Neural progenitor cell (in vitro differentiated cells): Measurements from ENCODE around the gene SCRN1. TPM values are rescaled to one million over a fixed set of nuclear protein-coding genes. Genes with fewer than 3 reads are reported as not detected.

Source experiments
- DNase-seq: peaks from one replicate; pipeline ENCODE4 v3.0.0-alpha.2; 2016; ENCODE audit warnings: low spot score
- H2AFZ ChIP-seq: fragments of 200-600 bp; sonication (generic); replicated peaks from 2 replicates; pipeline ENCODE4 v1.6.1; 2016; ENCODE audit warnings: antibody characterized with exemption
- H3F3A ChIP-seq: fragments of 200-600 bp; sonication (generic); 2 replicates; pipeline ENCODE4 v1.6.1; 2016; ENCODE audit warnings: antibody characterized with exemption, low read depth
- H3K27ac ChIP-seq: fragments of 200-600 bp; sonication (generic); 2 replicates; pipeline ENCODE4 v1.5.1; 2016; ENCODE audit warnings: mild to moderate bottlenecking
- H3K27me3 ChIP-seq: fragments of 200-600 bp; sonication (generic); 2 replicates; pipeline ENCODE4 v1.6.1; 2016; ENCODE audit warnings: mild to moderate bottlenecking, moderate library complexity
- H3K36me3 ChIP-seq: fragments of 200-600 bp; sonication (generic); 2 replicates; pipeline ENCODE4 v1.5.1; 2016
- H3K4me1 ChIP-seq: fragments of 200-600 bp; sonication (generic); 2 replicates; pipeline ENCODE4 v1.6.1; 2016; ENCODE audit warnings: mixed run types
- H3K4me2 ChIP-seq: fragments of 200-600 bp; sonication (generic); 2 replicates; pipeline ENCODE4 v1.6.1; 2016
- H3K4me3 ChIP-seq: fragments of 200-600 bp; sonication (generic); 2 replicates; pipeline ENCODE4 v1.5.1; 2016
- H3K79me2 ChIP-seq: fragments of 200-600 bp; sonication (generic); 2 replicates; pipeline ENCODE4 v1.6.1; 2016; ENCODE audit warnings: low read depth
- H3K9ac ChIP-seq: fragments of 200-600 bp; sonication (generic); 2 replicates; pipeline ENCODE4 v1.6.1; 2016
- H3K9me3 ChIP-seq: fragments of 200-600 bp; sonication (generic); 2 replicates; pipeline ENCODE4 v1.5.1; 2016; ENCODE audit warnings: low read depth
- H4K20me1 ChIP-seq: fragments of 200-600 bp; sonication (generic); 2 replicates; pipeline ENCODE4 v1.6.1; 2016; ENCODE audit warnings: low read depth
- H3K27ac Mint-ChIP-seq: 3 replicates; pipeline ENCODE4 v1.8.0; 2021; ENCODE audit warnings: mixed read lengths
- H3K27me3 Mint-ChIP-seq: 2 replicates; pipeline ENCODE4 v1.8.0; 2022; ENCODE audit warnings: low read depth, mild to moderate bottlenecking, inconsistent platforms, moderate library complexity, mixed read lengths; ENCODE audit not compliant: insufficient read depth
- H3K36me3 Mint-ChIP-seq: 3 replicates; pipeline ENCODE4 v1.8.0; 2021; ENCODE audit warnings: mixed read lengths
- H3K4me1 Mint-ChIP-seq: 3 replicates; pipeline ENCODE4 v1.8.0; 2021; ENCODE audit warnings: mixed read lengths
- H3K4me3 Mint-ChIP-seq: 3 replicates; pipeline ENCODE4 v1.8.0; 2021; ENCODE audit warnings: mild to moderate bottlenecking, moderate library complexity, mixed read lengths
- H3K9me3 Mint-ChIP-seq: 3 replicates; pipeline ENCODE4 v1.8.0; 2020; ENCODE audit warnings: mixed read lengths
- CTCF ChIP-seq: fragments of 200-600 bp; sonication (generic); IDR thresholded peaks from 2 replicates; pipeline ENCODE4 v1.5.1; 2017; ENCODE audit warnings: antibody characterized with exemption, mild to moderate bottlenecking
- EZH2 ChIP-seq: fragments of 200-600 bp; sonication (generic); IDR thresholded peaks from 2 replicates; pipeline ENCODE4 v1.6.1; 2017; ENCODE audit warnings: antibody characterized with exemption, mild to moderate bottlenecking, moderate library complexity
- EZH2phosphoT487 ChIP-seq: fragments of 200-600 bp; sonication (generic); IDR thresholded peaks from 2 replicates; pipeline ENCODE4 v1.6.1; 2017; ENCODE audit warnings: antibody characterized with exemption
- total RNA-seq: library from RNA; depleted of rRNA; stranded (reverse); fragments of >200 nt; gene quantifications from 2 replicates; pipeline ENCODE4 v1.2.3, GENCODE V29; 2015; ENCODE audit warnings: low replicate concordance

The SCRN1 gene
- total RNA-seq: 95.9 and 106 TPM in 2 replicates

DNA sequence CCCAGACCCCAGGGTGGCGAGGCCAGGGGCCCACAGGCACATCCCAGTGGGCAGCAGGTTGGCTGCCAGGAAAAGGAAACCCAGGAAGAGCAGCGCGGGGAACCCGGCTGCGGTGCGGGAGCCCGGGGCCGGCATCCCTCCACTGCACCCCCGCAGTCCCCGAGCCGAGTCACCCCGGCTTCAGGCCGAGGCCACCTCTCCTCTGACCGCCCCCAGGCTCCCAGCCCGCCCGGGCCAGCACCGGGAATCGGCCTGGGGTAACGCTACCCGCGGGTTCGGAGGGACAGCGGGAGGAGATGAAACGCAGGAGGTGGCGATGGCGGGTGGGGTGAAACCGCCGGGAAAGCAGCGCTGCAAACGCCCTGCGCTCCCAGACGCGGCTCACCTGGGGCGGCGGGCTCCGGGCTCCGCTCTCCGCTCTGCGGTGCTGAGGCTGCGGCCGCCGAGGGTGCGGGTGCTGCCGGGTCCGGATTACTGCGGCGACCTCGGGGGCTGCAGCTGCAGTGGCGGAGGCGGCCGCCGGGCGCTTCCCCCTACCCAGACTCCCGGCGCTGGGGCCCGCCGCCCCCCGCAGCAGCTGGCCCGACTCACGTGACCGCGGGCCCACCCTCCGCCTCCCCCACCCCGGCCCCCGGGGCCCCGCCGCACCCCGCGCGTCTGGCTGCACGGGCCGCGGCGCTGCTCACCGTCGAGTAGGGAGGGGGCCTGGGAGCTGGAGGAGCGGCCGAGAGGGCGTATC, at the start of gene SCRN1:
Gene SCRN1, minus strand, starts transcription at position 545 of the 739 bp plus-strand sequence. CDS start 20,734 bp downstream, outside the sequence.
- H3K9me3 ChIP-seq: peaks cover 8% of the 10 kb centered on the region
- DNase-seq: peak; percentile 80
- peak within 1 kb of the TSS; percentile 97 for H3K4me3 ChIP-seq
- H4K20me1 ChIP-seq: no peaks in the 10 kb centered on the region
- Mint-ChIP-seq H3K9me3 (peaks cover 18% of the 10 kb centered on the region), H3K4me1 (peaks cover 23% of the 10 kb centered on the region), H3K27ac (peak within 1 kb of the TSS; percentile 94), H3K27me3 (peaks cover 6% of the 10 kb centered on the region), H3K36me3 (peaks cover 17% of the 10 kb centered on the region), H3K4me3 (peak within 1 kb of the TSS; percentile 90)
- H3K27ac ChIP-seq: no peak within 1 kb of the TSS
- peak within 1 kb of the TSS; percentile 70 for H3K9ac ChIP-seq
- peak within 1 kb of the TSS; percentile 83 for H3K4me2 ChIP-seq
- peaks cover 5% of the 10 kb centered on the region for H3F3A ChIP-seq
- TF ChIP-seq EZH2phosphoT487 (no peak), EZH2 (no peak), CTCF (peak; percentile 2)
- H3K79me2 ChIP-seq: peaks cover 53% of the 10 kb centered on the region
- H2AFZ ChIP-seq: peak within 1 kb of the TSS; percentile 97
- H3K36me3 ChIP-seq: no peaks in the 10 kb centered on the region
- peaks cover 12% of the 10 kb centered on the region for H3K4me1 ChIP-seq
- no peaks in the 10 kb centered on the region for H3K27me3 ChIP-seq

DNA sequence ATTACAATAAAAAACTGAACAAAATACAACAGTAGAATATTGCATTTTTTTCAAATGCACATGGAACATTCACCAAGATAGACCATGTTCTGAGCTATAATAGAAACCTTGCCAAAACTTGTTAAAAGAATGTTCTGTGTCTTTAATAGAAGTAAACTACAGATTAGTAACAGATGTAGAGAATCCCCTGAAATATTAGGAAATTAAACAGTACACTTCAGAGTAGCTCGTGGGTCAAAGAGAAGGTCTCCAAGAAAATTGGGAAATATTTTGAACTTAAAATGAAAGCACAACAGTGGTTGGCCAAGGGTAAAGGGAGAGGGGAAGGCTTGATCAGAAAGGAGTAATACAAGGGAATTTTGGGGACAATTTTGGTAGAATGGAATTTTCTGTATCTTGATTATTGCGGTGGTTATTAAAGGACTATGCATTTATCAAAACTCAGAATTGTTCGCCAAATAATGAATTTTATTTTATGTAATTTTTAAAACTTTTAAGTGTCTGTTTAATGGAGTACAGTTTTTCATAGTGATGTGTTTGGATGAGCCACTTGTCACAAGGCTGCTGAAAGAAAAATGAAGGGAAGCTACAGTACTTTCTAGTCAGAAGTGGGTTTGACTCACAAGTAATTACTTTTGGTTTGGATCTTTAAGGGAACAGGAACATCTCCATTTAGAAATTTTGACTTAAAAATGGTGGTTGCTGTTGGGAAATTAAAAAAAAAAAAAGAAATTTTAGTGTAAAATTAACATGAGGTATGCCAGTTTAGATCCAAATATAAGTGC, 48.8 kb upstream of the SCRN1 start:
- no peak overlapping the region for H3K9ac ChIP-seq
- H3F3A ChIP-seq: no peaks in the 10 kb centered on the region
- H3K27me3 ChIP-seq: no peaks in the 10 kb centered on the region
- no peak overlapping the region for H2AFZ ChIP-seq
- Mint-ChIP-seq H3K27me3 (peaks cover 3% of the 10 kb centered on the region), H3K9me3 (peaks cover 3% of the 10 kb centered on the region), H3K36me3 (peaks cover 41% of the 10 kb centered on the region), H3K4me1 (peaks cover 9% of the 10 kb centered on the region), H3K4me3 (no peak overlapping the region), H3K27ac (no peak overlapping the region)
- peaks cover 96% of the 10 kb centered on the region for H3K79me2 ChIP-seq
- no peak overlapping the region for H3K4me3 ChIP-seq
- peaks cover 6% of the 10 kb centered on the region for H3K36me3 ChIP-seq
- H3K27ac ChIP-seq: no peak overlapping the region
- peaks cover 13% of the 10 kb centered on the region for H3K4me1 ChIP-seq
- DNase-seq: no peak
- H3K4me2 ChIP-seq: no peak overlapping the region
- H3K9me3 ChIP-seq: no peaks in the 10 kb centered on the region
- no peak for TF ChIP-seq EZH2phosphoT487
- TF ChIP-seq EZH2: no peak
- no peak for TF ChIP-seq CTCF
- H4K20me1 ChIP-seq: peaks cover 71% of the 10 kb centered on the region

DNA sequence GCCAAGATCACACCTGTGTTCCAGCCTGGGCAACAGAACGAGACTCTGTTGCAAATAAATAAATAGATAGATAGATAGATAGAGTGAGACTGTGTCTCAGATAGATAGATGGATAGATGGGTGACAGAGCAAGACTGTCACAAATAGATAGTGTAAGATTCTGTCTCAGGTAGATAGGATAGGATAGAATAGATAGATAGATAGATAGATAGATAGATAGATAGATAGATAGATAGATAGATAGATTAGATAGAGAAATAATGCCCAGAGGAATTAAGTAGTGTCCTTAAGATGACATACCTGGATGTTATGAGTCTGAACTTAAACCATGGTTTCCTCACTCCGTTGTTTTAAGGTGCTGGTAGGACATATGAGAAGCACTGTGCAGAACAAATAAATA, 46.6 kb upstream of the SCRN1 start:
- no peaks in the 10 kb centered on the region for H3K9me3 Mint-ChIP-seq
- peaks cover 31% of the 10 kb centered on the region for H3K36me3 Mint-ChIP-seq
- H3K27me3 Mint-ChIP-seq: peaks cover 3% of the 10 kb centered on the region
- Histone ChIP-seq H2AFZ (no peak overlapping the region), H3K27me3 (no peaks in the 10 kb centered on the region), H4K20me1 (peaks cover 73% of the 10 kb centered on the region), H3K9ac (no peak overlapping the region), H3F3A (no peaks in the 10 kb centered on the region), H3K4me2 (no peak overlapping the region), H3K27ac (no peak overlapping the region), H3K9me3 (no peaks in the 10 kb centered on the region), H3K79me2 (peaks cover 96% of the 10 kb centered on the region), H3K36me3 (peaks cover 6% of the 10 kb centered on the region), H3K4me1 (peaks cover 16% of the 10 kb centered on the region), H3K4me3 (no peak overlapping the region)
- no peak overlapping the region for H3K27ac Mint-ChIP-seq
- peaks cover 9% of the 10 kb centered on the region for H3K4me1 Mint-ChIP-seq
- no peak overlapping the region for H3K4me3 Mint-ChIP-seq
- no peak for TF ChIP-seq CTCF
- TF ChIP-seq EZH2phosphoT487: no peak
- no peak for TF ChIP-seq EZH2
- DNase-seq: no peak
